22Rv1 (cell line): ENCODE results near the gene DNM3.

ENCODE experiments used
- ZFX ChIP-seq: fragments of 450-650 bp; IDR thresholded peaks from 2 replicates; pipeline ENCODE4 v1.6.1; 2017; ENCODE audit warnings: antibody characterized with exemption, borderline replicate concordance
- TF ChIP-seq, protein P1 (sequence below): fragments of 450-650 bp; IDR thresholded peaks from 2 replicates; pipeline ENCODE4 v1.5.1; 2017; ENCODE audit warnings: mild to moderate bottlenecking

- TF ChIP-seq, protein P1, sequence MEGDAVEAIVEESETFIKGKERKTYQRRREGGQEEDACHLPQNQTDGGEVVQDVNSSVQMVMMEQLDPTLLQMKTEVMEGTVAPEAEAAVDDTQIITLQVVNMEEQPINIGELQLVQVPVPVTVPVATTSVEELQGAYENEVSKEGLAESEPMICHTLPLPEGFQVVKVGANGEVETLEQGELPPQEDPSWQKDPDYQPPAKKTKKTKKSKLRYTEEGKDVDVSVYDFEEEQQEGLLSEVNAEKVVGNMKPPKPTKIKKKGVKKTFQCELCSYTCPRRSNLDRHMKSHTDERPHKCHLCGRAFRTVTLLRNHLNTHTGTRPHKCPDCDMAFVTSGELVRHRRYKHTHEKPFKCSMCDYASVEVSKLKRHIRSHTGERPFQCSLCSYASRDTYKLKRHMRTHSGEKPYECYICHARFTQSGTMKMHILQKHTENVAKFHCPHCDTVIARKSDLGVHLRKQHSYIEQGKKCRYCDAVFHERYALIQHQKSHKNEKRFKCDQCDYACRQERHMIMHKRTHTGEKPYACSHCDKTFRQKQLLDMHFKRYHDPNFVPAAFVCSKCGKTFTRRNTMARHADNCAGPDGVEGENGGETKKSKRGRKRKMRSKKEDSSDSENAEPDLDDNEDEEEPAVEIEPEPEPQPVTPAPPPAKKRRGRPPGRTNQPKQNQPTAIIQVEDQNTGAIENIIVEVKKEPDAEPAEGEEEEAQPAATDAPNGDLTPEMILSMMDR: no peak
- TF ChIP-seq ZFX: no peak
These were observed 284.0 kb downstream of the DNM3 start for GRCh38 chr1:172125250-172125649.
